ENCODE results near the gene MACROD2.

DNA sequence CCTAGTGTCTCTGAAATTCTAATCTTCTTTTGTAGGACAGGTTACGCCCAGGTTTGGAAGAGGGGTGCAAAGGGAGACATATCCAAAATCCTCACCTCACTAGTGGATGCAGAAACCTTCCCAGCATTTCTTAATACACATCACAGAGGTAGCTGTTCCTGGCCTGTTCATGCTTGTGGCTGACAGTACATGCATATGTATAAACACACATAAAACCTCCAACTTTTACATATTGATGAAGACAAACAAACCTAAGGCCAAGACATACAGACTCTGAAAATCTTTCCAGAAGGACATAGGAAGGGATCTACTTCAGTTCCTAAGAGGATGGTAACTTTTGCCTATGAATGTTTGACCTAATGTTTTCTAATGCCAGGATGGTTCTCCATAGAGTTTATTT, 1214.2 kb downstream of the MACROD2 start:
- TF ChIP-seq, protein P1, sequence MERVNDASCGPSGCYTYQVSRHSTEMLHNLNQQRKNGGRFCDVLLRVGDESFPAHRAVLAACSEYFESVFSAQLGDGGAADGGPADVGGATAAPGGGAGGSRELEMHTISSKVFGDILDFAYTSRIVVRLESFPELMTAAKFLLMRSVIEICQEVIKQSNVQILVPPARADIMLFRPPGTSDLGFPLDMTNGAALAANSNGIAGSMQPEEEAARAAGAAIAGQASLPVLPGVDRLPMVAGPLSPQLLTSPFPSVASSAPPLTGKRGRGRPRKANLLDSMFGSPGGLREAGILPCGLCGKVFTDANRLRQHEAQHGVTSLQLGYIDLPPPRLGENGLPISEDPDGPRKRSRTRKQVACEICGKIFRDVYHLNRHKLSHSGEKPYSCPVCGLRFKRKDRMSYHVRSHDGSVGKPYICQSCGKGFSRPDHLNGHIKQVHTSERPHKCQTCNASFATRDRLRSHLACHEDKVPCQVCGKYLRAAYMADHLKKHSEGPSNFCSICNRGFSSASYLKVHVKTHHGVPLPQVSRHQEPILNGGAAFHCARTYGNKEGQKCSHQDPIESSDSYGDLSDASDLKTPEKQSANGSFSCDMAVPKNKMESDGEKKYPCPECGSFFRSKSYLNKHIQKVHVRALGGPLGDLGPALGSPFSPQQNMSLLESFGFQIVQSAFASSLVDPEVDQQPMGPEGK (CRISPR knock-in tag; IDR thresholded peaks at IDR 0.05; ENCODE audit: borderline replicate concordance), result no peak
- TF ChIP-seq TCF4 (CRISPR knock-in tag; IDR thresholded peaks at IDR 0.05; ENCODE audit: borderline replicate concordance) (no peak), BACH2 (CRISPR knock-in tag; IDR thresholded peaks at IDR 0.05; ENCODE audit: borderline replicate concordance) (no peak), RARB (CRISPR knock-in tag; IDR thresholded peaks at IDR 0.05) (no peak), ZC3H10 (CRISPR knock-in tag; IDR thresholded peaks at IDR 0.05) (no peak), ZFP3 (CRISPR knock-in tag; IDR thresholded peaks at IDR 0.05) (no peak), ZFP30 (CRISPR knock-in tag; IDR thresholded peaks at IDR 0.05) (no peak), PPARA (CRISPR knock-in tag; IDR thresholded peaks at IDR 0.05; ENCODE audit: borderline replicate concordance) (no peak)
- TF ChIP-seq, protein P2, sequence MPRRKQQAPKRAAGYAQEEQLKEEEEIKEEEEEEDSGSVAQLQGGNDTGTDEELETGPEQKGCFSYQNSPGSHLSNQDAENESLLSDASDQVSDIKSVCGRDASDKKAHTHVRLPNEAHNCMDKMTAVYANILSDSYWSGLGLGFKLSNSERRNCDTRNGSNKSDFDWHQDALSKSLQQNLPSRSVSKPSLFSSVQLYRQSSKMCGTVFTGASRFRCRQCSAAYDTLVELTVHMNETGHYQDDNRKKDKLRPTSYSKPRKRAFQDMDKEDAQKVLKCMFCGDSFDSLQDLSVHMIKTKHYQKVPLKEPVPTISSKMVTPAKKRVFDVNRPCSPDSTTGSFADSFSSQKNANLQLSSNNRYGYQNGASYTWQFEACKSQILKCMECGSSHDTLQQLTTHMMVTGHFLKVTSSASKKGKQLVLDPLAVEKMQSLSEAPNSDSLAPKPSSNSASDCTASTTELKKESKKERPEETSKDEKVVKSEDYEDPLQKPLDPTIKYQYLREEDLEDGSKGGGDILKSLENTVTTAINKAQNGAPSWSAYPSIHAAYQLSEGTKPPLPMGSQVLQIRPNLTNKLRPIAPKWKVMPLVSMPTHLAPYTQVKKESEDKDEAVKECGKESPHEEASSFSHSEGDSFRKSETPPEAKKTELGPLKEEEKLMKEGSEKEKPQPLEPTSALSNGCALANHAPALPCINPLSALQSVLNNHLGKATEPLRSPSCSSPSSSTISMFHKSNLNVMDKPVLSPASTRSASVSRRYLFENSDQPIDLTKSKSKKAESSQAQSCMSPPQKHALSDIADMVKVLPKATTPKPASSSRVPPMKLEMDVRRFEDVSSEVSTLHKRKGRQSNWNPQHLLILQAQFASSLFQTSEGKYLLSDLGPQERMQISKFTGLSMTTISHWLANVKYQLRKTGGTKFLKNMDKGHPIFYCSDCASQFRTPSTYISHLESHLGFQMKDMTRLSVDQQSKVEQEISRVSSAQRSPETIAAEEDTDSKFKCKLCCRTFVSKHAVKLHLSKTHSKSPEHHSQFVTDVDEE (CRISPR knock-in tag; IDR thresholded peaks at IDR 0.05), result no peak
